DND-41 (cell line): ENCODE results near the gene APLN.

ENCODE experiments used
- ATAC-seq: fragments of 200-7000 bp; cut with Tn5 transposase; 3 replicates; pipeline ENCODE4 v1.9.1; 2021; ENCODE audit warnings: low read depth; ENCODE audit not compliant: insufficient read depth
- DNase-seq: peaks from one replicate; pipeline ENCODE4 v3.0.0-alpha.2; 2020
- H2AFZ ChIP-seq: 2 replicates; pipeline ENCODE4 v1.6.0; 2012; ENCODE audit warnings: low read depth, low read length
- H3K27ac ChIP-seq: 2 replicates; pipeline ENCODE4 v1.5.1; 2012; ENCODE audit warnings: low read length, inconsistent platforms
- H3K27me3 ChIP-seq: fragments of 200-600 bp; sonication (generic); 2 replicates; pipeline ENCODE4 v1.6.0; 2012; ENCODE audit warnings: low read length, mild to moderate bottlenecking, inconsistent platforms; ENCODE audit not compliant: insufficient read depth, poor library complexity
- H3K36me3 ChIP-seq: 2 replicates; pipeline ENCODE4 v1.5.1; 2012; ENCODE audit warnings: low read length, inconsistent platforms; ENCODE audit not compliant: insufficient read depth
- H3K4me1 ChIP-seq: 2 replicates; pipeline ENCODE4 v1.5.1; 2012; ENCODE audit warnings: mild to moderate bottlenecking, low read length; ENCODE audit not compliant: insufficient read depth
- H3K4me2 ChIP-seq: 2 replicates; pipeline ENCODE4 v1.6.0; 2012; ENCODE audit warnings: mild to moderate bottlenecking, moderate library complexity, low read length, inconsistent platforms; ENCODE audit not compliant: insufficient read depth
- H3K4me3 ChIP-seq, 2 experiments: fragments of 200-600 bp in 1 of 2; shearing (Covaris generic) in 1 of 2; 2 replicates each; pipeline ENCODE4 v1.5.1; 2012 to 2016; ENCODE audit warnings: inconsistent platforms in 2 of 2, low read length in 2 of 2, mild to moderate bottlenecking in 2 of 2, low read depth in 1 of 2, moderate library complexity in 1 of 2
- H3K79me2 ChIP-seq: 2 replicates; pipeline ENCODE4 v1.6.0; 2012; ENCODE audit warnings: low read length, inconsistent platforms; ENCODE audit not compliant: insufficient read depth
- H3K9ac ChIP-seq: 2 replicates; pipeline ENCODE4 v1.6.0; 2012; ENCODE audit warnings: low read depth, mild to moderate bottlenecking, inconsistent platforms, low read length, moderate library complexity
- H3K9me3 ChIP-seq: 2 replicates; pipeline ENCODE4 v1.5.1; 2012; ENCODE audit warnings: low read length, moderate library complexity, mild to moderate bottlenecking, inconsistent platforms; ENCODE audit not compliant: insufficient read depth, severe bottlenecking
- H4K20me1 ChIP-seq: 2 replicates; pipeline ENCODE4 v1.6.0; 2012; ENCODE audit warnings: low read length; ENCODE audit not compliant: insufficient read depth
- EZH2 ChIP-seq: IDR thresholded peaks from 3 replicates; pipeline ENCODE4 v1.6.1; 2012; ENCODE audit warnings: borderline replicate concordance, low read depth, mild to moderate bottlenecking, moderate library complexity, low read length, inconsistent platforms; ENCODE audit not compliant: severe bottlenecking
- TF ChIP-seq, protein P1 (sequence below): IDR thresholded peaks from 2 replicates; pipeline ENCODE4 v1.5.1; 2012; ENCODE audit warnings: borderline replicate concordance, low read length, moderate library complexity, mild to moderate bottlenecking; ENCODE audit not compliant: poor library complexity, severe bottlenecking; ENCODE audit errors: extremely low read depth

The APLN gene

DNA sequence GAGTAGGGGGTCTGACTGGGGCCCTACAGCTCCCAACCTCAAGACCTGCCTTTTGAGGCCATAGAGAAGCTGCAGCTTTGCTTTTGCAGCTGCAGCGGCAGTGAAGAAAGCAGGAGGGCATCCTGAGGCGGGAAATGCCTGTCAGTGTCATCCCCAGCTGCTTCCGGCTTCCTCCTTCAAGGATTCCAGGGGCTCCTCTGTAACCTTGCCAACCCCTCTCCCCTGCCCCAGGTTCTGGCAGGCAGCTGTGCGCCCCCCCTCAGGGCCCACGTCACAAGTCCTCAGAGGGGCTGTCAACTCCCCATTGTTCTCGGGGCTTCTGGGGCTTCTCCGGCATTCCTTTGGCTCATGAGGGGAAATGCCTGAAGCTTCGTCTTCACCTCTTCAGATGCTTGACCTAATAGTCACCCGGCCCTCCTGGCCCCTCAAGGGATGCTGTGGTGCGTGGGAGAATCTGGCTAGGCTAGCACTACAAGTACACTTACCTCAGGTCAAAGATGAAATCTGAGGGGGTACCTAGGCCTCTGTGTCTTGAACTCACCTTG lies 31.9 kb downstream of the APLN start:
- H3K4me2 ChIP-seq, result no peak overlapping the region
- H3K4me3 ChIP-seq, result no peak overlapping the region
- no peak for TF ChIP-seq EZH2
- TF ChIP-seq, protein P1, sequence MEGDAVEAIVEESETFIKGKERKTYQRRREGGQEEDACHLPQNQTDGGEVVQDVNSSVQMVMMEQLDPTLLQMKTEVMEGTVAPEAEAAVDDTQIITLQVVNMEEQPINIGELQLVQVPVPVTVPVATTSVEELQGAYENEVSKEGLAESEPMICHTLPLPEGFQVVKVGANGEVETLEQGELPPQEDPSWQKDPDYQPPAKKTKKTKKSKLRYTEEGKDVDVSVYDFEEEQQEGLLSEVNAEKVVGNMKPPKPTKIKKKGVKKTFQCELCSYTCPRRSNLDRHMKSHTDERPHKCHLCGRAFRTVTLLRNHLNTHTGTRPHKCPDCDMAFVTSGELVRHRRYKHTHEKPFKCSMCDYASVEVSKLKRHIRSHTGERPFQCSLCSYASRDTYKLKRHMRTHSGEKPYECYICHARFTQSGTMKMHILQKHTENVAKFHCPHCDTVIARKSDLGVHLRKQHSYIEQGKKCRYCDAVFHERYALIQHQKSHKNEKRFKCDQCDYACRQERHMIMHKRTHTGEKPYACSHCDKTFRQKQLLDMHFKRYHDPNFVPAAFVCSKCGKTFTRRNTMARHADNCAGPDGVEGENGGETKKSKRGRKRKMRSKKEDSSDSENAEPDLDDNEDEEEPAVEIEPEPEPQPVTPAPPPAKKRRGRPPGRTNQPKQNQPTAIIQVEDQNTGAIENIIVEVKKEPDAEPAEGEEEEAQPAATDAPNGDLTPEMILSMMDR, result no peak
- H3K27ac ChIP-seq, result no peak overlapping the region
- H3K36me3 ChIP-seq, result no peaks in the 10 kb centered on the region
- H3K27me3 ChIP-seq, result no peaks in the 10 kb centered on the region
- H2AFZ ChIP-seq, result no peak overlapping the region
- H3K9ac ChIP-seq, result no peak overlapping the region
- H3K4me1 ChIP-seq, result peaks cover 17% of the 10 kb centered on the region
- DNase-seq (peak; percentile 44), ATAC-seq (peak; percentile 72)
- H3K9me3 ChIP-seq, result no peaks in the 10 kb centered on the region
- H4K20me1 ChIP-seq, result no peaks in the 10 kb centered on the region
- H3K79me2 ChIP-seq, result no peaks in the 10 kb centered on the region

DNA sequence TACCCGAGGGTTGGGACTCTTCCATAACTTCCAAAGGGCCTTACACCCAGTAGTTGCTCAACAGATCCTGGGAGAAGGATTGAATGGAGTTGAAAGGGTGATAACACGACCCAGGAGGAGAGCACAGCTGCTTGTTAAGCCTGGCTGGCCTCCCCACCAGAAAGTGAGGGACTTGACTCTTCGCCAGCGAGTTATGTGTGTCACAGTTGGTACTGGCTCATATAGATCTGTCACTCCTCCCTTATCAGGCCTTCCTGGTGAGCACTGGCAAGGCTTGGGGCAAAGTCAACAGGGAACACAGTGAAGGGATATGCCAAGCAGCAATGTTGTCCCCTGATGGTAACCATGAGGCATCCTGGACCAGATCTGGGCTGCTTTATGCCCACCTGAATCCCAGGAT lies 35.8 kb downstream of the APLN start:
- H3K4me3 ChIP-seq, result no peak overlapping the region
- no peak overlapping the region for H3K4me2 ChIP-seq
- ATAC-seq, result no peak
- no peaks in the 10 kb centered on the region for H3K36me3 ChIP-seq
- no peak overlapping the region for H3K27ac ChIP-seq
- H3K9ac ChIP-seq, result no peak overlapping the region
- DNase-seq, result no peak
- no peaks in the 10 kb centered on the region for H3K4me1 ChIP-seq
- H4K20me1 ChIP-seq, result no peaks in the 10 kb centered on the region
- TF ChIP-seq, protein P1, result no peak
- TF ChIP-seq EZH2, result no peak
- H3K27me3 ChIP-seq, result no peaks in the 10 kb centered on the region
- no peaks in the 10 kb centered on the region for H3K9me3 ChIP-seq
- no peak overlapping the region for H2AFZ ChIP-seq
- H3K79me2 ChIP-seq, result no peaks in the 10 kb centered on the region

DNA sequence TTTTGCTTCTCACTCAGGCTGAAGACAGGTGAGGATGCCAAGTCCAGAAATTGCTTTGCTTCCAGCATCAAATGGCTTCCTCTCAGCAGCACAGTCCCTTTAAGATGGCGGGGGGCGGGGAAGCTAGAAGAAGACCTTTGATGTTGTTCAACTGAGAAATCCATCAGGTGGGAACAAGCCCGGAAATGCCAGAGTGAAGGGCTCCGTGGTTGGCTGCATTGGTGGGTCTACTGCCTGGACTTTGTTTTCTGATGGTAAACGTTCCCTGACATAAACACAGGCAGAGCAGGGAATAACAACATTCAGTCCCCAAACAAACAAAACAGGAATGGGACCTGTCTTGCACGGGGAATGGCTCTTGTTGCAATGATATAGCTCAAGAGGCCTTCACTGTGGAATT lies 37.3 kb downstream of the APLN start:
- no peaks in the 10 kb centered on the region for H3K4me1 ChIP-seq
- TF ChIP-seq EZH2, result no peak
- TF ChIP-seq, protein P1, result no peak
- no peak overlapping the region for H3K9ac ChIP-seq
- no peaks in the 10 kb centered on the region for H3K36me3 ChIP-seq
- ATAC-seq (no peak), DNase-seq (no peak)
- no peaks in the 10 kb centered on the region for H3K9me3 ChIP-seq
- H3K4me2 ChIP-seq, result no peak overlapping the region
- H4K20me1 ChIP-seq, result no peaks in the 10 kb centered on the region
- H3K27ac ChIP-seq, result no peak overlapping the region
- H3K79me2 ChIP-seq, result no peaks in the 10 kb centered on the region
- no peak overlapping the region for H3K4me3 ChIP-seq
- no peak overlapping the region for H2AFZ ChIP-seq
- no peaks in the 10 kb centered on the region for H3K27me3 ChIP-seq
